Measurements from ENCODE around the gene C1QTNF8.

The C1QTNF8 gene

GRCh38 chr16:1073566-1074378 is 22.3 kb downstream of the C1QTNF8 start:
- no peak for DNase-seq

- no peak for DNase-seq
Observed at GRCh38 chr16:1073262-1073558, 22.8 kb downstream of the C1QTNF8 start.

DNA sequence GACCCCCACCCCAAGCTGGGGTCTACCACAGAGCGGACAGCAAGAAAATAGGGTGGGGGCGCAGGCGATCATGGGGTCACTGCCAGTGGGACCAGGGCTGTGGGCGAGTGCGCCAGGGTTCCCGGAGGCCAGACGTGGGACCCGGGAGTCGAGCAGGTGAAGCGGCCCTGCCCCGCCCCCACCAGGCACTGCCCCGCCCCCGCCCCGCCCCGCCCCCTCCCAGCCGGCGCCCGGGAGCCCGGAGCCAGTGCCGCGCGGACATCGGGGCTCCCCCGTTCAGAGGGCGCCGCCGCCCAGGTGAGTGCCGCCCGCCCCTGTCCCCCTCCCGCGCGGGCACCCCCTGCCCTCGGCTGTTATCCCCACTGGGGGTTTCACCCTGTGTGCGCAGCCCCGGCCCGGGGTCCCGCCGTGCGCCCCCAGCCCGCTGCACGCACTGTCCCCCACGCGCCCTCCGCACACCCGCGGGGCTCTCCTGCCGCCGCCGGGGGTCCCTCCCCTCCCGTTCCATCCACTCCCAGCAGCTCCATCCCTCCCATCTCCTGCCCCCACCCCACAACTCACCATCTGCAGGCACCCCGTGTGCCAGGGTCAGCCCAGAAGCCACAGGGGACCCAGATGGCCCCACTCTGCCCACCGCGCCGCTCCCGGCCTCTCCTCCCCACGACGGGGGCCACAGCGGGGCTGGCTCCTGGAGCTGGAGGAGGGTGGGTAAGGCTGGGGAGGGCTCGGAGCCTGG is 23.4 kb downstream of the C1QTNF8 start, which contains the start of gene SSTR5:
SSTR5 (plus strand) TSS at position 222 of the 736 bp plus-strand sequence. CDS start 6,122 bp downstream, outside the sequence.
- no peak for DNase-seq

DNA sequence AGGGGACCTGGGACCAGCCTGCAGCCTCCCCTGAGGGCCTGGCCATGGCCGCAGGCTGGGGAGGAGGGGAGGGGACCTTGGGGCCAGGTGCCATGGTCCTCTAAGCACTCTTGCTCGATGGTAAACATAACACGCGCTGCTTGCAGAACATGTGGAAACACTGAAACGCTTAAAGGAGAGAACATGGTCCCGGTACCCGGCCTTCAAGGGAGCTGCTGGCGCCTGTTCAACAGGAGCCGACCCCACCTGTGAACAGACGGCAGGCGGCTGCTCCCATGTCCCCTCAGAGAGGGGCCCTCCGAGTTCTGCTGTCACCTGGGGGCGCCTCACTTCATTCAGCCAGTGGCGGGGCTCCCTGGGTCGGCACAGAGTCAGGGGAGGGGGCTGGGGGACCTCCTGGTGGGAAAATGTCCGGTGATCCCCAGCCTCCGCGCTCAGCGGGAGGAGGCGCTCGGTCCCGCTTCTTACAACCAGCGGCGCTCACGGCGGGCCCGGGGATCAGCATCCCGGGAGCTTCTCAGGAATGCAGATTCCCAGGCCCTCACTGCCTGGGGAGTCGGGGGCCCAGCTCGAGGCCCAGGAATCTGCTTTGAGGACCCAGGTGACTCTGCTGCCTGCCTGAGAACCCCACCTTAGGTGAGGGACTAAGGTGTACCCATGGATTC is 24.4 kb downstream of the C1QTNF8 start:
- DNase-seq = no peak

DNA sequence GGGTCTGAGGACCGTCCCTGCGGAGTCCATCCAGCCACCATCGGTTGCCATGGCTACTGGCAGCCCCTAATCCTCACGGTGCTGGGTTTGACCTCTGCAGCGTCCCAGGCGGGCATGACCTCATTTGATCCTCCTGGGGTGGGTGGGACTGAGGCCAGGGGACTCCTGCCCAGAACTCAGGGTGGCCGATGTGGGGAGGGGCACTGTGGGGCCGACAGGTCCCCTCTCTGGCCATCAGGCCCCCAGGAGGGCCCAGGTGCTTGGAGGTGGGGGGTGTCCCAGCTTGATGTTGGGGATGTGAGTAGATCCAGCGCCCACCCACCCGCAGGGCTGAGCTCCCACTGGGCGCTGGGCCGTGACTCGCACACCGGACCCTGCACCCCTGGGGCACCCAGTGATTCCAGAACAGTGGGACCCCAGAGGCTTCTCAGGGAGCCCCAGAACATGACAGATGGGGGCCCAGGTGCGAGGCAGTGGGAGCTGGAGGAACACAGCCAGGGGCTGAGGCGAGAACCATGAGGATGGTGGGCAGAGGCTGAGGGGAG is 25.1 kb downstream of the C1QTNF8 start:
- DNase-seq = no peak

DNA sequence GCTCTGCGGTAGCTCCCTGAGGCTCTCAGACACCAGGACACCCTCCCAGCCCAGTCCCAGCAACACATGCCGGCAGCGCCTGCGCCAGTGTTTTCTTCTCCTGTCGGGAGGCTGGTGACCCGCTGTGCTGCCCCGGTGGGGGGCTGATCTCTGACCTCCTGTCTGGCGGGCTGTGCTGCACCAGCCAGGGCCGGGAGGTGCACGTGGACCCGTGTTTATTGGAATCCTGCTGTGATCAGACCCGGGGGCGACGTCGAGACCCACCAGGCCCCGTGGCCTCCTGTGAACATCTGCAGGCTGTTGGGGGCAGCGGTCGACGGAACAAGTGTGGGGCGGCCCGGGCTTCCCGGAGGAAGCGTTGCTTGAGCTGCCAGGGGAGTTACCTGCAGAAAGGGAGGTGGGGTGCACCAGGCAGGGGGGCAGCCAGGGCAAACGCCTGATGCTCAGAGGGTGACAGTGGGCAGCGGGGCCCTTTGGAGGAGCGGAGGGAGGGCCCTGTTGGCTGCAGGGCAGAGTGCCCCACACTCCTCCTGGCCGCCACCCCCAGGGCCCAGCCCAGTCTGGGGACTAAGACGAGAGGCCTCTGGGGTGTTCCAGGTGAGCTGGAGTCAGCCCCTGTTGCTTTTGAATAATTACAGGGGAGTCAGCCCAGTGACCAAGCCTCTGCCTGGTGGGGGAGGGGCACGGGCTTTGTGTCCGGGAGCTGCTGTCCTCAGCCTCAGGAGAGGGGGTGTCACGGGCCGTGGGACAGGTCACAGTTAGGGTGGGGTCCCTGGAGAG is 25.8 kb downstream of the C1QTNF8 start:
- no peak for DNase-seq

DNA sequence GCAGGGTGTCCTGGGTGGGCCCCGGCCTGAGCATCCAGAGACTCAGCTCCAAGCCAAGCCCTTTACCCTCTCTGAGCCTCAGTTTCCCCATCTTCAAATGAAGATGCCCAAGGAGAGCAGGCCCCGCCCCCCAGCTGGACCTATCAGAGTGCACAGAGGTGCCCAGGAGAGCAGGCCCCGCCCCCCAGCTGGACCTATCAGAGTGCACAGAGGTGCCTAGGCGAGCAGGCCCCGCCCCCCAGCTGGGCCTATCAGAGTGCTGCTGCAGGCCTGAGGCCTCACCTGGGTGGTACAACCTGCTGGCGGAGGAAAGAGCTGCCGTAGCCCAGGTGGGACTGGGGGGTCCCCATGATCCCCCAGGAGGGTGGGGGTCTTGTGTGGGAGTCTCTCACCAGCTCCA is 26.9 kb downstream of the C1QTNF8 start:
- no peak for DNase-seq

GRCh38 chr16:1068451-1068850 is 27.6 kb downstream of the C1QTNF8 start:
- DNase-seq = no peak

- no peak for DNase-seq
Observed at GRCh38 chr16:1067629-1068028, 28.4 kb downstream of the C1QTNF8 start.

DNA sequence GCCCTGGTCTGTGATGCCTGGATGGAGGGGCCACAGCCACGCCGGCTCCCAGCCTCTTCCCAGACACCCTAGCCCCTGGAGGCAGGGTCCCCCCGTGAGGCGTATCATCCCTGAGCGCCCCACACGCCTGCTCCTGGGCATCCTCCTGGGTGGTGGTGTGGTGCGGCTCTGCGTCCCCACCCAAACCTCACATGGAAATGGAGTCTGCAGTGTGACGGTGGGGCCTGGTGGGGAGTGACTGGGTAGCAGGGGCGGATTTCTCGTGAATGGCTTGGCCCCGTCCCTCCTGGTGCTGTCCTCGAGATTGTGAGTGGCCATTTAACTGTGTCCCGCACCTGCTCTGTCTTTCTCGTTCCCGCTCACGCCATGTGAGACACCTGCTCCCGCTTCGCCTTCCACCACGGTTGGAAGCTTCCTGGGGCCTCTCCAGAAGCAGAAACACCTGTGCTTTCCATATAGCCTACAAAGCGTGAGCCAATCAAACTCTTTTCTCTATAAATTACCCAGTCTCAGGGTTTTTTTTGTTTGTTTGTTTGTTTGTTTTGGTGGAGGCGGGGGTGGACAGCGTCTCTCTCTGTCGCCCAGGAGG is 29.4 kb downstream of the C1QTNF8 start:
- DNase-seq = no peak

GRCh38 chr16:1065469-1066128 is 30.4 kb downstream of the C1QTNF8 start:
- no peak for DNase-seq

DNA sequence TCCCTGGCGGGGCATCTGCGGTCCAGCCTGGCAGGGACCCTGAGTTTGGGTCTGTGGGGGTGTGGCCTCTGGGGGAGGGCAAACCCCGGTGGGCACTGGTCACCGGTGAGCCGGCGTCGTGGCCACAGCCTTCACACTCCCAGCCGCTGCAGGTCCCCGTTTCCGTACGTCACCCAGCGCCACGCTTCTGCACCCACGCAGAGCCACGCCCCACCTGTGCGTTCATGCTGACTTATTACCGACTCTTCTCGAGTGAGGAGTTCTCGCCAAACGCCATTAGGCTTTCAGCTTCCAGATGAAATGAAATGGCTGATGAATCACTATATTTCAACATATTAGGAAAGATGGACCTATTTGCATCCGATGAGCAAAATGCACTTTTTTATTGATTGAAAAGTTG is 32.3 kb downstream of the C1QTNF8 start:
- DNase-seq = no peak

DNA sequence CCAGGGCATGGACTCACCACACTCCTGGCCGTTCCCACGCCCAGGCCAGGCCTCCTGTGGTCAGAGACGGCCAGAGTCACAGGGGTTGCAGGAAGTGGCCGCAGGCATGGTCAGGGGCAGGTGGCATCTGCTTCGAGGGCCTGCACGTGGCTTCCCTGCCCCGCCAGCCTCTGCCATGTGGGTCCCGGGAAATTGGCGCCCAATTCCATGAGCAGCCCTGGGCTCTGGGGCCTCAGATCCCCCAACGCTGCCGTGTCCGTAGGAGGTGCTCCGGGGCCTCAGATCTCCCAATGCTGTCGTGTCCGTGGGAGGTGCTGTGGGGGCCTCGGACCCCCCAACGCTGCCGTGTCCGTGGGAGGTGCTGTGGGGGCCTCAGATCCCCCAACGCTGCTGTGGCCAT is 33.1 kb downstream of the C1QTNF8 start:
- DNase-seq = no peak

DNA sequence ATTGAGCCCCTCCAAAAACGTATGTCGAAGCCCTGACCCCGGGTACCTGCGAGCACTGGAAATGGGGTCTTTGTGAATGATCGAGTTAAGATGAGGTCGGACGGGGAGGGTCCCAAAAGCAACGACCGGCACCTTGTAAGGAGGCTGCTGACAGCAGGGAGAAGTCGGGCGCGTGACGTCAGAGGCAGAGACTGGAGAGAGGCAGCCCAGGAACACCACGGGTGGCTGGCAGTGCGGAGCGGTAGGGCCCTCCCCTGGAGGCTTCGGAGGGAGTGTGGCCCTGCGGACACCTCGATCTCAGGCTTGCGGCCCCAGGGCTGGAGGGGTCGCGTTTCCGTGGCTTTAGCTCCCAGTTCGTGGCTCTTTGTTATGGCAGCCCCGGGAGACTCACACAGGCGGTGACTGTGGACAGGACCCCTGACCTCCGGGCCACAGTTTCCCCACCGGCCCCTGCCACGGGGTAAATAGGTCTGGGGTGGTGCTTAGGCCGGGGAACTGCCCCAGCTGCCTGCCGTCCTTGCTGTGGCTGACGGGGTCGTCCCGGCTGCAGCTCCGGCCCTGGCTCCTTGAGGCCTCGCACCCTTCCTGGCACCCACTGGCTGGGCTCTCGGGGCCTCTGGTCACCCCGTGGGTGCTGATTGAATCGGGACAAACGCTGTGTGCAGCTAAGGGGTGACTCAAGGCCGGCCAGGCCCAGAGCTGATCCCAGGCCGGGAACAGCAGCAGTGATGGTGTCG is 34.1 kb downstream of the C1QTNF8 start:
- DNase-seq = no peak

GRCh38 chr16:1060416-1061340 is 35.4 kb downstream of the C1QTNF8 start:
- DNase-seq = no peak

DNA sequence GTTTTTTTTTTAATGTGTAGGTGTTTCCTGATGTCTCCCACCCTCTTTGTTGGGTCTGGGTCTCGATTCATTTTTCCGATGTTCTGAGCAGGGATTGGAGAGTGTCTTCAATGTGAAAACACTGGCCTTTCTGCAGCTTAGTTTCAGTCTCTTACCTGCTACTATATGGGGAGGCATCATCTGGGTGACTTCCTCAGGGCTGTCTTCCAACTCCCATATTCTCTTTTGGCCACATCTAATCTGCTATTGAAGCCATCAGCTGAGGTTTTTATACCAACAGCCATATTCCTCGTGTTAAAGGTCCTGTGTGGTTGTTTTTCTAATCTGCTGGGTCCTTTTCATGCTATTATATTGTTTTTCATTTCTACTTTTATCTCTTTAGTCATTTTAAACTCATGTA is 36.7 kb downstream of the C1QTNF8 start:
- DNase-seq = no peak

- DNase-seq = no peak
Observed at GRCh38 chr16:1058216-1058615, 37.8 kb downstream of the C1QTNF8 start.

- peak; percentile 21 to 57 for DNase-seq
Observed at GRCh38 chr16:1057252-1057932, 38.7 kb downstream of the C1QTNF8 start.

- DNase-seq = no peak
Observed at GRCh38 chr16:1056196-1056595, 39.8 kb downstream of the C1QTNF8 start.
